ENCODE results near the gene LAMP5.

DNA sequence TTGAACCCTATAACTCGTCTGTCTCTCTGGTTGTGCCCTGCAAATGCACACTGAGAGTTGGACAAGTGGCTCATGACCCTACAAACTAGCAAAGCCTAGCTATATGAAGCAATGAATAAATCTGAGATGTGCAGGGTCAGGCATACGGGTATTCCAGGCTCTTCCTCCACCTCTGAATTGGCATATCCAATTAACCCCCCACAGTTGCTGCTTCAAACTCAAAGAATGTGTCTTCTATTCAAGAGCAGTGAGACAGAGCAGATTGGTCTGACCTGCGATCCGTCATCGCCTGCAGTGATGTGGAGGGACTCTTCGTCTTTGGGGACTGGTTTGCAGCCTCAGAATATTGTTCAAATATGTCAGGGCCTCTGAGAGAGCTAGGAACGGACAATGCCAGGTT, 59.8 kb downstream of the LAMP5 start:
- TF ChIP-seq, protein P1, sequence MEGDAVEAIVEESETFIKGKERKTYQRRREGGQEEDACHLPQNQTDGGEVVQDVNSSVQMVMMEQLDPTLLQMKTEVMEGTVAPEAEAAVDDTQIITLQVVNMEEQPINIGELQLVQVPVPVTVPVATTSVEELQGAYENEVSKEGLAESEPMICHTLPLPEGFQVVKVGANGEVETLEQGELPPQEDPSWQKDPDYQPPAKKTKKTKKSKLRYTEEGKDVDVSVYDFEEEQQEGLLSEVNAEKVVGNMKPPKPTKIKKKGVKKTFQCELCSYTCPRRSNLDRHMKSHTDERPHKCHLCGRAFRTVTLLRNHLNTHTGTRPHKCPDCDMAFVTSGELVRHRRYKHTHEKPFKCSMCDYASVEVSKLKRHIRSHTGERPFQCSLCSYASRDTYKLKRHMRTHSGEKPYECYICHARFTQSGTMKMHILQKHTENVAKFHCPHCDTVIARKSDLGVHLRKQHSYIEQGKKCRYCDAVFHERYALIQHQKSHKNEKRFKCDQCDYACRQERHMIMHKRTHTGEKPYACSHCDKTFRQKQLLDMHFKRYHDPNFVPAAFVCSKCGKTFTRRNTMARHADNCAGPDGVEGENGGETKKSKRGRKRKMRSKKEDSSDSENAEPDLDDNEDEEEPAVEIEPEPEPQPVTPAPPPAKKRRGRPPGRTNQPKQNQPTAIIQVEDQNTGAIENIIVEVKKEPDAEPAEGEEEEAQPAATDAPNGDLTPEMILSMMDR (IDR thresholded peaks at IDR 0.05) = no peak
- TF ChIP-seq POLR2A (IDR thresholded peaks at IDR 0.05) = no peak

All from thyroid gland (tissue), 4 donors.